Upper lobe of right lung (tissue), 1 donor: ENCODE measurements around the gene PCCA. TPM values are rescaled to one million over a fixed set of nuclear protein-coding genes. Genes with fewer than 3 reads are reported as not detected.

Experiments
- ATAC-seq: fragments of 200-7000 bp; cut with Tn5 transposase; one replicate; pipeline ENCODE4 v1.9.1; 2020; ENCODE audit warnings: mild to moderate bottlenecking, moderate library complexity
- DNase-seq: peaks from one replicate; pipeline ENCODE4 v3.0.0-alpha.2; 2020
- H3K27ac ChIP-seq: fragments of 200-600 bp; one replicate; pipeline ENCODE4 v1.8.0; 2022
- H3K27me3 ChIP-seq: fragments of 200-600 bp; one replicate; pipeline ENCODE4 v1.8.0; 2022; ENCODE audit warnings: mild to moderate bottlenecking
- H3K36me3 ChIP-seq: fragments of 200-600 bp; one replicate; pipeline ENCODE4 v1.8.0; 2022
- H3K4me1 ChIP-seq: fragments of 200-600 bp; one replicate; pipeline ENCODE4 v1.8.0; 2022
- H3K4me3 ChIP-seq: fragments of 200-600 bp; one replicate; pipeline ENCODE4 v1.8.0; 2022; ENCODE audit warnings: mild to moderate bottlenecking
- H3K9me3 ChIP-seq: fragments of 200-600 bp; one replicate; pipeline ENCODE4 v1.8.0; 2022
- intact Hi-C: fragments of 100-400 bp; cut with DNase I; formaldehyde crosslinking; loops from one replicate; pipeline ENCODE4 v1.11.0; 2022
- total RNA-seq: library from RNA; stranded (reverse); fragmentation: NEBNext Ultra II Directional; extraction: Animal tissue kit (Norgen Biotek cat#: 25700); gene quantifications from one replicate; pipeline ENCODE4 v1.2.1, GENCODE V29; 2021
- TF ChIP-seq, protein P1 (sequence below): fragments of 200-600 bp; IDR thresholded peaks from one replicate; pipeline ENCODE4 v1.8.0; 2022; ENCODE audit warnings: antibody characterized with exemption
- donor health status: DM: no; HTN: yes; CAD: no; lungs with severe emphysema.

PCCA gene
- total RNA-seq, 1 donor from 2014 or later, result 34.7 TPM

DNA sequence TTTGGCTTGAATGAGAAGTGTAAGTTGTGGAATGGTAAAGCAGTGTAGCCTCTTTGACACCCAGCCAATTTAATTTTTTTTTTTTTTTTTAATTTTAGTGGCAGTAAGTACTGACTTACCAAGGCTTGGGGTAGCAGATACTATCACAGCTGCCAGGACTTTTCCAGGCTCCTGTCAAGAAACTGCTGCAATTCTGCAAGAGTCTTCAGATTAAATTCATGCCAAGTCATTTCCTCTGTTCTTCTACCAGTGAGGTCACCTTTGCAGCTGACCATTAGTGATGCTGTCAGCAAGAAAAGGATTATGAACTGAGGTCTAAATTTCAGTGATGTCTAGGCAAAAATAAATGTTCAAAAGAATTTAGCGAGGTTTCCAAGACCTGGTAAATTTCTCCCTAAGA is 408.5 kb downstream of the PCCA start:
- Histone ChIP-seq H3K4me1 (no peaks in the 10 kb centered on the region), H3K4me3 (no peak overlapping the region), H3K9me3 (no peaks in the 10 kb centered on the region), H3K27me3 (no peaks in the 10 kb centered on the region), H3K27ac (no peak overlapping the region), H3K36me3 (no peaks in the 10 kb centered on the region)
- TF ChIP-seq, protein P1, sequence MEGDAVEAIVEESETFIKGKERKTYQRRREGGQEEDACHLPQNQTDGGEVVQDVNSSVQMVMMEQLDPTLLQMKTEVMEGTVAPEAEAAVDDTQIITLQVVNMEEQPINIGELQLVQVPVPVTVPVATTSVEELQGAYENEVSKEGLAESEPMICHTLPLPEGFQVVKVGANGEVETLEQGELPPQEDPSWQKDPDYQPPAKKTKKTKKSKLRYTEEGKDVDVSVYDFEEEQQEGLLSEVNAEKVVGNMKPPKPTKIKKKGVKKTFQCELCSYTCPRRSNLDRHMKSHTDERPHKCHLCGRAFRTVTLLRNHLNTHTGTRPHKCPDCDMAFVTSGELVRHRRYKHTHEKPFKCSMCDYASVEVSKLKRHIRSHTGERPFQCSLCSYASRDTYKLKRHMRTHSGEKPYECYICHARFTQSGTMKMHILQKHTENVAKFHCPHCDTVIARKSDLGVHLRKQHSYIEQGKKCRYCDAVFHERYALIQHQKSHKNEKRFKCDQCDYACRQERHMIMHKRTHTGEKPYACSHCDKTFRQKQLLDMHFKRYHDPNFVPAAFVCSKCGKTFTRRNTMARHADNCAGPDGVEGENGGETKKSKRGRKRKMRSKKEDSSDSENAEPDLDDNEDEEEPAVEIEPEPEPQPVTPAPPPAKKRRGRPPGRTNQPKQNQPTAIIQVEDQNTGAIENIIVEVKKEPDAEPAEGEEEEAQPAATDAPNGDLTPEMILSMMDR, result no peak
- ATAC-seq (no peak), DNase-seq (no peak)
- intact Hi-C loops, result no loop called here

DNA sequence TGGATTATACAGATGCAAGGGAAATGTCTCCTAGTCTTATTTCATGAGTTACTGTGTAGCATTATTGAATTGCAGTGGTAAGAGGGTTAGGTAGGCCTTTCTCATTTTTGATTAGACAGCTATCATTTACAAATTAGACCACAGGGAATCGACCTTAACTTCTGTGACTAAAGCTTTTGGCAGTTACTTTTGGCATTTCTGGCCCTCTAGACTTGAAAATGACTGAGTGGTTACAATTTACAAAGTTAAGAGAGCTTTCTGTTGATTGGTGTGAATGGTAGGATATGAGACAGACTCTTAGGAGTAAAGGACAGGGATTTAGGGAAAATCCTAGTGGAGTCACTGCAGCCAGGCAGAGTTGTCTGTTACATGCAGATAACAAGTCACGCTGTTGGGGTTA is 413.6 kb downstream of the PCCA start:
- TF ChIP-seq, protein P1, result no peak
- intact Hi-C loops, result no loop called here
- Histone ChIP-seq H3K27ac (no peak overlapping the region), H3K27me3 (no peaks in the 10 kb centered on the region), H3K4me1 (no peaks in the 10 kb centered on the region), H3K36me3 (no peaks in the 10 kb centered on the region), H3K4me3 (no peak overlapping the region), H3K9me3 (no peaks in the 10 kb centered on the region)
- ATAC-seq (no peak), DNase-seq (no peak)

DNA sequence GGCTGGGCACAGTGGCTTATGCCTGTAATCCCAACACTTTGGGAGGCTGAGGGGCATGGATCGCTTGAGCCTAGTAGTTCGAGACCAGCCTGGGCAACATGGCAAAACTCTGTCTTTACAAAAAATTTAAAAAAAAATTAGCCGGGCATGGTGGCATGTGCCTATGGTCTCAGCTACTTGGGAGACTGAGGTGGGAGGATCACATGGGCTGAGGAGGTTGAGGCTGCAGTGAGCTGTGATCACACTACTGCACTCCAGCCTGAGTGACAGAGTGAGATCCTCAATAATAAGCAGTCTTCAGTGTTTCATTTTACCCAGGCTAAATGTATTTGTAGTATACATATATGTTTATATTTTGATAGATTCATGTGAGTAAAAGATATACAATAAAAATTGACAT is 414.7 kb downstream of the PCCA start:
- no peaks in the 10 kb centered on the region for H3K4me1 ChIP-seq
- H3K27ac ChIP-seq, result no peak overlapping the region
- H3K36me3 ChIP-seq, result no peaks in the 10 kb centered on the region
- TF ChIP-seq, protein P1, result no peak
- no peaks in the 10 kb centered on the region for H3K9me3 ChIP-seq
- H3K27me3 ChIP-seq, result no peaks in the 10 kb centered on the region
- intact Hi-C loops, result no loop called here
- DNase-seq, result no peak
- ATAC-seq, result no peak
- H3K4me3 ChIP-seq, result no peak overlapping the region

DNA sequence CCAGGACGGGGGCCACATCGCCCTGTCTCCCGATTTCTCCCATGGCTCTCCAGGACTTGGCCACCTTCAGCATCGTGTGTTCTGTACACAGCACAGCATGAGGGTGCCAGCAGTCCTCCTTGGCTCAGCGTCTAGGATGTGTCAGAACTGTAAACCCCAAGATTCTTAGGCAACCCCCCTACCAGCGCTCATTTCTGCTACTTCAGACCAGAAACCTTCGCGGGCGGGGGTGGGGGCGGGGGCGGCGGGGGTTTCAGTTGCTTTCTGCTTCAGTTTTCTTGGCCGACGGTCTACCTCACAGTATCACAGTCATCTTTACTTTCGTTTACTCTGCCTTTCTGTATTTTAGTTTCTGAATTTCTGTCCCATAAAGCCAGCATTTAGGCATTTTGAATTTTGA is 417.3 kb downstream of the PCCA start:
- Histone ChIP-seq H3K36me3 (no peaks in the 10 kb centered on the region), H3K27ac (no peak overlapping the region), H3K9me3 (no peaks in the 10 kb centered on the region), H3K4me3 (no peak overlapping the region), H3K4me1 (no peaks in the 10 kb centered on the region), H3K27me3 (no peaks in the 10 kb centered on the region)
- DNase-seq (no peak), ATAC-seq (no peak)
- intact Hi-C loops, result loop anchor here (2.0 kb wide), 1 partner anchor 29 kb away; no protein-coding TSS in a partner anchor
- TF ChIP-seq, protein P1, result no peak

DNA sequence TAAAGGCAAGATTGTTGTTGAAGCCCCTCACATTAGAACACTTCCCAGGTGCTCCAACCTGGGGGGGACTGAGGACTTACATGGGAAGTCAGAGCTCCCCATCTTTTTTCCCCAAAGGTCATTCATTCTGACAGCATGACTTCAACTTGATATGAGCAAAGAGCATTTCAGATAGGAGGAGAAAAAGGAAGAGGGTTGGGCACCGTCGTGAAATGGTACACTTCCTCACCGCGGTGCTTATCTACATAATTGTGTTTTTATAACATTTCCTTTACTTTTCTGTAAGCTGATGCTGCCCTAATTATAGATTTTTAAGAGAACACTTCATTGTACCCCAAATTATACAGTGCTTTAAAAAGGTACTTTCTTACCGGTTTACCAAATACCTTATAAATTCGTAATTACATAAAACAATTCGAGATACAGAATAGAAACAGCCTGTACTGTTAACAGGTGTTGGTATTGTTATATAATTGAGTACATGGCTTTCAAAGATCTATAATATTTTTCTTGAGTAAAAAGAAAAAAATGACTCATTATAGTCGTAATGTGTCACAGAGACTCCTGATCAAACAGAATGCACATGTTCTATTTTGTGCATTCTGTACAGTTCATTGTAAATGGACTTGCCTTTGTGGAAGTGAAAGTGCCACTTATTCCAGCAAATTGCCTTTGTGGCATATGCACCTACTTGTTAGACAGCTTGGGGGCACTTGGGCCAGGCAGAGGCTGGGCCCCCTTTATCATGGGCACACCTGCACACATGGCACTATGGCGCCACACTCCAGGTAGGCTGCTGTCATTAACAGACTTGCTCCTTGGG is 417.9 kb downstream of the PCCA start:
- H3K9me3 ChIP-seq, result no peaks in the 10 kb centered on the region
- H3K4me3 ChIP-seq, result no peak overlapping the region
- H3K27ac ChIP-seq, result no peak overlapping the region
- H3K27me3 ChIP-seq, result no peaks in the 10 kb centered on the region
- H3K36me3 ChIP-seq, result no peaks in the 10 kb centered on the region
- DNase-seq (no peak), ATAC-seq (no peak)
- intact Hi-C loops, result loop anchor here (2.0 kb wide), 1 partner anchor 28 kb away; no protein-coding TSS in a partner anchor
- H3K4me1 ChIP-seq, result no peaks in the 10 kb centered on the region
- TF ChIP-seq, protein P1, result no peak
